Breast epithelium (tissue), 3 donors: ENCODE measurements around the gene STX16.

Source experiments
- CTCF ChIP-seq, 3 donors: fragments of 450-650 bp; IDR thresholded peaks; one replicate each; pipeline ENCODE4 v1.5.1; 2016 to 2017; ENCODE audit warnings: antibody characterized with exemption in 3 of 3, mild to moderate bottlenecking in 3 of 3, moderate library complexity in 3 of 3
- POLR2A ChIP-seq: fragments of 450-650 bp; IDR thresholded peaks from one replicate; pipeline ENCODE4 v1.6.1; 2016; ENCODE audit warnings: antibody characterized with exemption, mild to moderate bottlenecking, moderate library complexity
- POLR2AphosphoS5 ChIP-seq, 3 donors: sonication (generic); formaldehyde crosslinking; IDR thresholded peaks; one replicate each; pipeline ENCODE4 v1.6.1; 2017; ENCODE audit warnings: antibody characterized with exemption in 3 of 3

- TF ChIP-seq POLR2AphosphoS5 (IDR thresholded peaks at IDR 0.05) = no peak
- TF ChIP-seq POLR2A = no peak
- no peak for TF ChIP-seq CTCF (IDR thresholded peaks at IDR 0.05)
Measured at GRCh38 chr20:58619864-58620431, 31.1 kb upstream of the STX16 start.
